ENCODE data around the gene C5orf63. TPM values are rescaled to one million over a fixed set of nuclear protein-coding genes. Genes with fewer than 3 reads are reported as not detected.
"Not testable (repeated sequence)": the region's sequence is repeated elsewhere in the genome, so short reads cannot be mapped to it uniquely, and the experiment has no call there.

The C5orf63 gene
- total RNA-seq, 1 donor from 2014 or later = 7.5 TPM

- Histone ChIP-seq H3K36me3 (no peaks in the 10 kb centered on the region), H3K4me3 (no peak overlapping the region), H3K4me1 (peaks cover 10% of the 10 kb centered on the region), H3K9me3 (no peaks in the 10 kb centered on the region), H3K27me3 (ENCODE audit: low read depth) (no peaks in the 10 kb centered on the region), H3K27ac (no peak overlapping the region)
- no peak for TF ChIP-seq CTCF (IDR thresholded peaks at IDR 0.05)
- no peak for ATAC-seq
- no peak for DNase-seq
- intact Hi-C loops (cut with DNase I) = no loop called here
These were observed 47.1 kb downstream of the C5orf63 start for GRCh38 chr5:127026166-127026565.

- Histone ChIP-seq H3K27ac (no peak overlapping the region), H3K4me3 (no peak overlapping the region), H3K27me3 (ENCODE audit: low read depth) (no peaks in the 10 kb centered on the region), H3K36me3 (no peaks in the 10 kb centered on the region), H3K9me3 (no peaks in the 10 kb centered on the region), H3K4me1 (peaks cover 7% of the 10 kb centered on the region)
- TF ChIP-seq CTCF (IDR thresholded peaks at IDR 0.05) = no peak
- DNase-seq (no peak), ATAC-seq (no peak)
- intact Hi-C loops (cut with DNase I) = no loop called here
These were observed 47.8 kb downstream of the C5orf63 start for GRCh38 chr5:127025467-127025866.

GRCh38 chr5:127024821-127025220 lies 48.5 kb downstream of the C5orf63 start:
- H3K27me3 ChIP-seq (ENCODE audit: low read depth) = no peaks in the 10 kb centered on the region
- no peaks in the 10 kb centered on the region for H3K36me3 ChIP-seq
- intact Hi-C loops (cut with DNase I) = no loop called here
- peaks cover 6% of the 10 kb centered on the region for H3K4me1 ChIP-seq
- H3K4me3 ChIP-seq = no peak overlapping the region
- DNase-seq (no peak), ATAC-seq (no peak)
- no peaks in the 10 kb centered on the region for H3K9me3 ChIP-seq
- no peak for TF ChIP-seq CTCF (IDR thresholded peaks at IDR 0.05)
- no peak overlapping the region for H3K27ac ChIP-seq

- H3K4me1 ChIP-seq; H3K36me3 ChIP-seq; intact Hi-C loops (cut with DNase I); DNase-seq; H3K4me3 ChIP-seq; H3K9me3 ChIP-seq; ATAC-seq; H3K27ac ChIP-seq; H3K27me3 ChIP-seq (ENCODE audit: low read depth): not testable (repeated sequence)
These were observed 49.6 kb downstream of the C5orf63 start for GRCh38 chr5:127023552-127024191.

- intact Hi-C loops (cut with DNase I) = no loop called here
- Histone ChIP-seq H3K27ac (no peak overlapping the region), H3K4me1 (no peaks in the 10 kb centered on the region), H3K4me3 (no peak overlapping the region), H3K27me3 (ENCODE audit: low read depth) (no peaks in the 10 kb centered on the region), H3K9me3 (no peaks in the 10 kb centered on the region), H3K36me3 (no peaks in the 10 kb centered on the region)
- ATAC-seq (no peak), DNase-seq (no peak)
- no peak for TF ChIP-seq CTCF (IDR thresholded peaks at IDR 0.05)
These were observed 50.5 kb downstream of the C5orf63 start for GRCh38 chr5:127022846-127023245.

GRCh38 chr5:127019928-127020327 lies 53.4 kb downstream of the C5orf63 start:
- no peaks in the 10 kb centered on the region for H3K9me3 ChIP-seq

GRCh38 chr5:127016722-127017121 lies 56.6 kb downstream of the C5orf63 start:
- DNase-seq; ATAC-seq; H3K27me3 ChIP-seq (ENCODE audit: low read depth); H3K36me3 ChIP-seq; H3K9me3 ChIP-seq; intact Hi-C loops (cut with DNase I); H3K27ac ChIP-seq; H3K4me3 ChIP-seq: not testable (repeated sequence)
- H3K4me1 ChIP-seq = peaks cover 11% of the 10 kb centered on the region

More at GRCh38 chr5:127019928-127020327, 53.4 kb downstream of the C5orf63 start:
- no peaks in the 10 kb centered on the region for H3K4me1 ChIP-seq
- DNase-seq (no peak), ATAC-seq (no peak)
- no peak overlapping the region for H3K4me3 ChIP-seq
- TF ChIP-seq CTCF (IDR thresholded peaks at IDR 0.05) = no peak
- H3K27ac ChIP-seq = no peak overlapping the region
- intact Hi-C loops (cut with DNase I) = no loop called here
- H3K27me3 ChIP-seq (ENCODE audit: low read depth) = no peaks in the 10 kb centered on the region
- H3K36me3 ChIP-seq = no peaks in the 10 kb centered on the region

All from lower lobe of right lung (tissue), 2 donors.